Measurements from ENCODE around the gene THOC7. TPM values are rescaled to one million over a fixed set of nuclear protein-coding genes. Genes with fewer than 3 reads are reported as not detected.

THOC7 gene
- total RNA-seq, 1 donor from 2014 or later = 30.0 TPM

- no peak for DNase-seq (ENCODE audit: low read depth)
- FAIRE-seq = no peak
- H3K27me3 ChIP-seq (ENCODE audit: control insufficient read depth, insufficient read depth, low read length) = no peaks in the 10 kb centered on the region
- H3K36me3 ChIP-seq (ENCODE audit: control insufficient read depth, insufficient read depth, low read length) = no peaks in the 10 kb centered on the region
- no peak overlapping the region for H3K4me3 ChIP-seq (ENCODE audit: low read depth, low read length)
- TF ChIP-seq, protein P1, sequence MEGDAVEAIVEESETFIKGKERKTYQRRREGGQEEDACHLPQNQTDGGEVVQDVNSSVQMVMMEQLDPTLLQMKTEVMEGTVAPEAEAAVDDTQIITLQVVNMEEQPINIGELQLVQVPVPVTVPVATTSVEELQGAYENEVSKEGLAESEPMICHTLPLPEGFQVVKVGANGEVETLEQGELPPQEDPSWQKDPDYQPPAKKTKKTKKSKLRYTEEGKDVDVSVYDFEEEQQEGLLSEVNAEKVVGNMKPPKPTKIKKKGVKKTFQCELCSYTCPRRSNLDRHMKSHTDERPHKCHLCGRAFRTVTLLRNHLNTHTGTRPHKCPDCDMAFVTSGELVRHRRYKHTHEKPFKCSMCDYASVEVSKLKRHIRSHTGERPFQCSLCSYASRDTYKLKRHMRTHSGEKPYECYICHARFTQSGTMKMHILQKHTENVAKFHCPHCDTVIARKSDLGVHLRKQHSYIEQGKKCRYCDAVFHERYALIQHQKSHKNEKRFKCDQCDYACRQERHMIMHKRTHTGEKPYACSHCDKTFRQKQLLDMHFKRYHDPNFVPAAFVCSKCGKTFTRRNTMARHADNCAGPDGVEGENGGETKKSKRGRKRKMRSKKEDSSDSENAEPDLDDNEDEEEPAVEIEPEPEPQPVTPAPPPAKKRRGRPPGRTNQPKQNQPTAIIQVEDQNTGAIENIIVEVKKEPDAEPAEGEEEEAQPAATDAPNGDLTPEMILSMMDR (IDR thresholded peaks at IDR 0.05; ENCODE audit: insufficient read depth, low read length, severe bottlenecking) = no peak
These were observed 33.1 kb downstream of the THOC7 start for GRCh38 chr3:63830526-63830925.

DNA sequence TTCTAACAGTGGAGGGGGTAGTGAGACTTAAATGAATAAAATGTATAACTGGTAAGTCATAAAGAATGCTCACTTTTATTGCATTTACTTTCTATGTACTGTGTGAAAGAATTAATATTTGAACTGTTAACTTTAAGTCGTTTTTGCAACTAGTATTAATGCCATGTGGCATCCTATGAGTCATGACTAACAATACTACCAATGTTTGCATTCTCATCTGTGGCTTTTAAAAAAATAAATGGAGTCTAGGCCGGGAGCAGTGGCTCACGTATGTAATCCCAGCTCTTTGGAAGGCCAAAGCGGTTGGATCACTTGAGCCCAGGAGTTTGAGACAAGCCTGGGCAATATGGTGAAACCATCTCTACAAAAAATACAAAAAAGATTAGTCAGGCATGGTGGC lies 39.3 kb downstream of the THOC7 start:
- no peak for FAIRE-seq

GRCh38 chr3:63819151-63819398 lies 44.5 kb downstream of the THOC7 start, which contains the start of gene C3orf49:
TSS of gene C3orf49 (plus strand) at chr3:63819299. CDS start at chr3:63819472, 173 bp downstream.
- FAIRE-seq = no peak

More for the DNA sequence above, 39.3 kb downstream of the THOC7 start:
- H3K27me3 ChIP-seq (ENCODE audit: control insufficient read depth, insufficient read depth, low read length) = no peaks in the 10 kb centered on the region
- peak; percentile 99 for DNase-seq (ENCODE audit: low read depth)
- no peaks in the 10 kb centered on the region for H3K36me3 ChIP-seq (ENCODE audit: control insufficient read depth, insufficient read depth, low read length)
- no peak overlapping the region for H3K4me3 ChIP-seq (ENCODE audit: low read depth, low read length)
- TF ChIP-seq, protein P1 (IDR thresholded peaks at IDR 0.05; ENCODE audit: insufficient read depth, low read length, severe bottlenecking) = no peak

GRCh38 chr3:63818282-63819150 lies 45.1 kb downstream of the THOC7 start:
- Histone ChIP-seq H3K36me3 (ENCODE audit: control insufficient read depth, insufficient read depth, low read length) (no peaks in the 10 kb centered on the region), H3K4me3 (ENCODE audit: low read depth, low read length) (no peak overlapping the region), H3K27me3 (ENCODE audit: control insufficient read depth, insufficient read depth, low read length) (no peaks in the 10 kb centered on the region)
- FAIRE-seq = peak; percentile 96
- DNase-seq (ENCODE audit: low read depth) = peak; percentile 52
- TF ChIP-seq, protein P1 (IDR thresholded peaks at IDR 0.05; ENCODE audit: insufficient read depth, low read length, severe bottlenecking) = peak; percentile 70

More at GRCh38 chr3:63819151-63819398, 44.5 kb downstream of the THOC7 start, which contains the start of gene C3orf49:
- H3K4me3 ChIP-seq (ENCODE audit: low read depth, low read length) = no peak within 1 kb of the TSS
- TF ChIP-seq, protein P1 (IDR thresholded peaks at IDR 0.05; ENCODE audit: insufficient read depth, low read length, severe bottlenecking) = no peak
- no peaks in the 10 kb centered on the region for H3K36me3 ChIP-seq (ENCODE audit: control insufficient read depth, insufficient read depth, low read length)
- DNase-seq (ENCODE audit: low read depth) = no peak
- no peaks in the 10 kb centered on the region for H3K27me3 ChIP-seq (ENCODE audit: control insufficient read depth, insufficient read depth, low read length)

- TF ChIP-seq, protein P1 (IDR thresholded peaks at IDR 0.05; ENCODE audit: insufficient read depth, low read length, severe bottlenecking) = no peak
- H3K4me3 ChIP-seq (ENCODE audit: low read depth, low read length) = no peak overlapping the region
- FAIRE-seq (no peak), DNase-seq (ENCODE audit: low read depth) (no peak)
- no peaks in the 10 kb centered on the region for H3K27me3 ChIP-seq (ENCODE audit: control insufficient read depth, insufficient read depth, low read length)
- no peaks in the 10 kb centered on the region for H3K36me3 ChIP-seq (ENCODE audit: control insufficient read depth, insufficient read depth, low read length)
These were observed 46.4 kb downstream of the THOC7 start for GRCh38 chr3:63817225-63817624.
